Neural cell (in vitro differentiated cells): Measurements from ENCODE around the gene ACVR1B. TPM values are rescaled to one million over a fixed set of nuclear protein-coding genes. Genes with fewer than 3 reads are reported as not detected.

ENCODE experiments used
- H2AFZ ChIP-seq: fragments of 200-600, 300-800 bp; sonication (generic), shearing (Covaris generic); 2 replicates; pipeline ENCODE4 v1.6.0; 2014; ENCODE audit warnings: low read depth, mild to moderate bottlenecking, antibody characterized with exemption, low read length, moderate library complexity
- H3F3A ChIP-seq: fragments of 200-600 bp; shearing (Covaris generic); 2 replicates; pipeline ENCODE4 v1.6.1; 2016; ENCODE audit warnings: mild to moderate bottlenecking, moderate library complexity, mixed read lengths, antibody characterized with exemption, low read length; ENCODE audit not compliant: insufficient read depth, poor library complexity, severe bottlenecking
- H3K27ac ChIP-seq: fragments of 200-600, 300-800 bp; sonication (generic), shearing (Covaris generic); 2 replicates; pipeline ENCODE4 v1.5.1; 2014; ENCODE audit warnings: mild to moderate bottlenecking, low read length, moderate library complexity
- H3K27me3 ChIP-seq: fragments of 300-800, 200-600 bp; sonication (generic), shearing (Covaris generic); 2 replicates; pipeline ENCODE4 v1.6.0; 2014; ENCODE audit warnings: mild to moderate bottlenecking, low read depth, low read length, moderate library complexity; ENCODE audit not compliant: insufficient read depth
- H3K36me3 ChIP-seq: fragments of 300-800, 200-600 bp; sonication (generic), shearing (Covaris generic); 2 replicates; pipeline ENCODE4 v1.5.1; 2014; ENCODE audit warnings: mild to moderate bottlenecking, antibody characterized with exemption, low read length, moderate library complexity; ENCODE audit not compliant: insufficient read depth
- H3K4me2 ChIP-seq: fragments of 300-800, 200-600 bp; sonication (generic), shearing (Covaris generic); 2 replicates; pipeline ENCODE4 v1.6.0; 2014; ENCODE audit warnings: mild to moderate bottlenecking, low read length
- H3K4me3 ChIP-seq: fragments of 300-800, 200-600 bp; sonication (generic), shearing (Covaris generic); 2 replicates; pipeline ENCODE4 v1.5.1; 2014; ENCODE audit warnings: mild to moderate bottlenecking, low read length, moderate library complexity
- H3K79me2 ChIP-seq: fragments of 200-600 bp; shearing (Covaris generic); replicated peaks from 2 replicates; pipeline ENCODE4 v1.6.0; 2014; ENCODE audit warnings: mild to moderate bottlenecking, low read length, moderate library complexity; ENCODE audit not compliant: insufficient read depth
- H3K9ac ChIP-seq: fragments of 300-800, 200-600 bp; sonication (generic), shearing (Covaris generic); 2 replicates; pipeline ENCODE4 v1.6.1; 2016; ENCODE audit warnings: mild to moderate bottlenecking, low read length, mixed read lengths
- H3K9me2 ChIP-seq: fragments of 200-600 bp; shearing (Covaris generic); 2 replicates; pipeline ENCODE4 v1.6.1; 2016; ENCODE audit warnings: mild to moderate bottlenecking, low read length, mixed read lengths; ENCODE audit not compliant: insufficient read depth
- H3K9me3 ChIP-seq: fragments of 200-600, 300-800 bp; sonication (generic), shearing (Covaris generic); 2 replicates; pipeline ENCODE4 v1.6.1; 2016; ENCODE audit warnings: mild to moderate bottlenecking, mixed run types, low read length, moderate library complexity, mixed read lengths
- H4K20me1 ChIP-seq: fragments of 200-600 bp; shearing (Covaris generic); 2 replicates; pipeline ENCODE4 v1.6.1; 2016; ENCODE audit warnings: mild to moderate bottlenecking, mixed run types; ENCODE audit not compliant: insufficient read depth
- CTCF ChIP-seq: fragments of 450-650 bp; IDR thresholded peaks from 2 replicates; pipeline ENCODE4 v1.5.1; 2014; ENCODE audit warnings: antibody characterized with exemption, mild to moderate bottlenecking, moderate library complexity; ENCODE audit not compliant: poor library complexity, severe bottlenecking
- EP300 ChIP-seq: fragments of 450-650 bp; conservative IDR thresholded peaks from 2 replicates; pipeline ENCODE4 v1.6.1; 2014; ENCODE audit warnings: antibody characterized with exemption, mild to moderate bottlenecking, moderate library complexity; ENCODE audit not compliant: poor library complexity, severe bottlenecking
- EZH2 ChIP-seq: fragments of 200-600, 300-800 bp; shearing (Covaris generic), sonication (generic); IDR thresholded peaks from 2 replicates; pipeline ENCODE4 v1.6.1; 2014; ENCODE audit warnings: antibody characterized with exemption, low read length, borderline replicate concordance, mild to moderate bottlenecking; ENCODE audit not compliant: insufficient read depth, poor library complexity, severe bottlenecking
- MXI1 ChIP-seq: fragments of 450-650 bp; conservative IDR thresholded peaks from 2 replicates; pipeline ENCODE4 v1.6.1; 2014; ENCODE audit warnings: antibody characterized with exemption, mild to moderate bottlenecking; ENCODE audit not compliant: poor library complexity, severe bottlenecking
- POLR2AphosphoS5 ChIP-seq: IDR thresholded peaks from 2 replicates; pipeline ENCODE4 v1.6.1; 2012
- RAD21 ChIP-seq: fragments of 450-650 bp; conservative IDR thresholded peaks from 2 replicates; pipeline ENCODE4 v1.6.1; 2014; ENCODE audit warnings: antibody characterized with exemption, mild to moderate bottlenecking, moderate library complexity
- REST ChIP-seq: IDR thresholded peaks from 2 replicates; pipeline ENCODE4 v1.6.1; 2012; ENCODE audit warnings: borderline replicate concordance
- SMC3 ChIP-seq: fragments of 450-650 bp; conservative IDR thresholded peaks from 2 replicates; pipeline ENCODE4 v1.6.1; 2014; ENCODE audit warnings: antibody characterized with exemption, mild to moderate bottlenecking, moderate library complexity; ENCODE audit not compliant: poor library complexity
- TAF1 ChIP-seq: IDR thresholded peaks from 2 replicates; pipeline ENCODE4 v1.6.1; 2012; ENCODE audit warnings: low read depth
- polyA plus RNA-seq: library from polyadenylated mRNA; depleted of rRNA; stranded (reverse); fragments of >200 nt; gene quantifications from 2 replicates; pipeline ENCODE4 v1.2.3, GENCODE V29; 2014

ACVR1B gene
- polyA plus RNA-seq, 1 donor from 2014 or later, result 47.2 TPM

GRCh38 chr12:51914034-51914923 lies 37.2 kb upstream of the ACVR1B start:
- Histone ChIP-seq H4K20me1 (no peaks in the 10 kb centered on the region), H3K36me3 (no peaks in the 10 kb centered on the region), H3K27me3 (no peaks in the 10 kb centered on the region), H3K9ac (no peak overlapping the region), H3F3A (no peaks in the 10 kb centered on the region), H2AFZ (no peak overlapping the region), H3K4me3 (no peak overlapping the region), H3K79me2 (no peaks in the 10 kb centered on the region), H3K4me2 (no peak overlapping the region), H3K9me2 (no peaks in the 10 kb centered on the region), H3K9me3 (no peaks in the 10 kb centered on the region), H3K27ac (no peak overlapping the region)
- no peak for TF ChIP-seq RAD21
- TF ChIP-seq POLR2AphosphoS5, result no peak
- TF ChIP-seq REST, result no peak
- no peak for TF ChIP-seq CTCF
- no peak for TF ChIP-seq EP300
- TF ChIP-seq MXI1, result no peak
- TF ChIP-seq SMC3, result no peak
- TF ChIP-seq EZH2, result no peak
- no peak for TF ChIP-seq TAF1

GRCh38 chr12:51915003-51915625 lies 36.4 kb upstream of the ACVR1B start:
- no peaks in the 10 kb centered on the region for H3F3A ChIP-seq

More at GRCh38 chr12:51915003-51915625, 36.4 kb upstream of the ACVR1B start:
- H3K9me2 ChIP-seq, result no peaks in the 10 kb centered on the region
- no peak overlapping the region for H3K27ac ChIP-seq
- H3K9me3 ChIP-seq, result no peaks in the 10 kb centered on the region
- H3K79me2 ChIP-seq, result no peaks in the 10 kb centered on the region
- H3K27me3 ChIP-seq, result no peaks in the 10 kb centered on the region
- H3K4me2 ChIP-seq, result no peak overlapping the region
- no peaks in the 10 kb centered on the region for H3K36me3 ChIP-seq
- TF ChIP-seq SMC3, result no peak
- TF ChIP-seq EZH2, result no peak
- no peak for TF ChIP-seq CTCF
- no peak for TF ChIP-seq RAD21
- TF ChIP-seq POLR2AphosphoS5, result no peak
- no peak for TF ChIP-seq EP300
- H4K20me1 ChIP-seq, result no peaks in the 10 kb centered on the region
- H2AFZ ChIP-seq, result no peak overlapping the region
- H3K9ac ChIP-seq, result no peak overlapping the region
- no peak overlapping the region for H3K4me3 ChIP-seq
